Kidney (tissue), 14 donors: ENCODE measurements around the gene RHEB. TPM values are rescaled to one million over a fixed set of nuclear protein-coding genes. Genes with fewer than 3 reads are reported as not detected.

ENCODE experiments used
- DNase-seq, 5 donors: peaks; one replicate each; pipeline ENCODE4 v3.0.0-alpha.2; 2013 to 2020
- FAIRE-seq: peaks from 2 replicates; lab custom pipeline; 2012; peaks lifted over from hg19 to GRCh38; lab: Jason Lieb, UNC
- H3K27ac ChIP-seq, 2 donors: one replicate each; pipeline ENCODE4 v1.7.0; 2013; ENCODE audit warnings: low read depth in 2 of 2, low read length in 2 of 2, inconsistent platforms in 1 of 2
- H3K27me3 ChIP-seq: one replicate; pipeline ENCODE4 v1.7.1; 2013; ENCODE audit warnings: low read length, inconsistent platforms; ENCODE audit not compliant: control insufficient read depth, insufficient read depth
- H3K36me3 ChIP-seq, 3 donors: one replicate each; pipeline versions ENCODE4 v1.7.0 to v1.7.1; 2013; ENCODE audit warnings: low read length in 3 of 3, control low read depth in 1 of 3, inconsistent platforms in 1 of 3; ENCODE audit not compliant: insufficient read depth in 3 of 3, control insufficient read depth in 2 of 3
- H3K4me1 ChIP-seq, 3 donors: one replicate each; pipeline versions ENCODE4 v1.7.0 to v1.7.1; 2013; ENCODE audit warnings: low read length in 3 of 3, inconsistent platforms in 1 of 3, low read depth in 1 of 3; ENCODE audit not compliant: control insufficient read depth in 2 of 3, insufficient read depth in 2 of 3
- H3K4me3 ChIP-seq, 3 donors: one replicate each; pipeline versions ENCODE4 v1.7.0 to v1.8.1; 2013; ENCODE audit warnings: low read length in 3 of 3, control low read depth in 1 of 3, inconsistent platforms in 1 of 3
- H3K9ac ChIP-seq, 3 donors: one replicate each; pipeline versions ENCODE4 v1.7.0 to v1.7.1; 2013; ENCODE audit warnings: low read length in 3 of 3, control low read depth in 1 of 3, inconsistent platforms in 1 of 3
- H3K9me3 ChIP-seq, 3 donors: one replicate each; pipeline versions ENCODE4 v1.7.0 to v1.7.1; 2013; ENCODE audit warnings: low read length in 3 of 3, control low read depth in 1 of 3, inconsistent platforms in 1 of 3; ENCODE audit not compliant: control insufficient read depth in 2 of 3, insufficient read depth in 1 of 3
- CTCF ChIP-seq: IDR thresholded peaks from 3 replicates; pipeline ENCODE4 v1.5.1; 2012; ENCODE audit warnings: mild to moderate bottlenecking, moderate library complexity, borderline replicate concordance; ENCODE audit not compliant: insufficient read depth; ENCODE audit errors: extremely low read depth
- intact Hi-C: fragments of 100-400 bp; cut with DNase I; formaldehyde crosslinking; loops from one replicate; pipeline ENCODE4 v1.11.1; 2022
- polyA plus RNA-seq: library from polyadenylated mRNA; stranded (reverse); fragments of 350-450 nt; fragmentation: Illumina TruSeq; extraction: RNeasy Lipid Tissue Mini Kit (QIAGEN cat#74804); gene quantifications from one replicate; pipeline ENCODE4 v1.2.3, GENCODE V29; 2014; ENCODE audit warnings: low read depth, low replicate concordance; ENCODE audit not compliant: insufficient read depth
- total RNA-seq: library from RNA; stranded (reverse); fragmentation: NEBNext Ultra II Directional; extraction: Animal tissue kit (Norgen Biotek cat#: 25700); gene quantifications from one replicate; pipeline ENCODE4 v1.2.1, GENCODE V29; 2021
- donor health status: control.
- donor health status: control.
- donor health status: control.
- donor health status: control.
- donor health status: control.
- donor health status: DM: yes; HTN: yes; CAD: no.
- donor health status: Normal renal cell carcinoma (clear cell type).

RHEB gene
- total and polyA plus RNA-seq, 2 donors from 2014 or later = 92.7 to 123 TPM

- H3K27me3 ChIP-seq = no peaks in the 10 kb centered on the region
- FAIRE-seq (peak; percentile 87), DNase-seq (no peak)
- H3K36me3 ChIP-seq = no peaks in the 10 kb centered on the region
- no peak overlapping the region for H3K4me3 ChIP-seq
- H3K4me1 ChIP-seq = peaks cover 0 to 3% (median 0%) of the 10 kb centered on the region in 3 donors
- no peak overlapping the region for H3K27ac ChIP-seq
- intact Hi-C loops = no loop called here
- no peaks in the 10 kb centered on the region for H3K9me3 ChIP-seq
- no peak overlapping the region for H3K9ac ChIP-seq
- TF ChIP-seq CTCF = no peak
These were observed 14.9 kb downstream of the RHEB start for GRCh38 chr7:151504715-151505326.

DNA sequence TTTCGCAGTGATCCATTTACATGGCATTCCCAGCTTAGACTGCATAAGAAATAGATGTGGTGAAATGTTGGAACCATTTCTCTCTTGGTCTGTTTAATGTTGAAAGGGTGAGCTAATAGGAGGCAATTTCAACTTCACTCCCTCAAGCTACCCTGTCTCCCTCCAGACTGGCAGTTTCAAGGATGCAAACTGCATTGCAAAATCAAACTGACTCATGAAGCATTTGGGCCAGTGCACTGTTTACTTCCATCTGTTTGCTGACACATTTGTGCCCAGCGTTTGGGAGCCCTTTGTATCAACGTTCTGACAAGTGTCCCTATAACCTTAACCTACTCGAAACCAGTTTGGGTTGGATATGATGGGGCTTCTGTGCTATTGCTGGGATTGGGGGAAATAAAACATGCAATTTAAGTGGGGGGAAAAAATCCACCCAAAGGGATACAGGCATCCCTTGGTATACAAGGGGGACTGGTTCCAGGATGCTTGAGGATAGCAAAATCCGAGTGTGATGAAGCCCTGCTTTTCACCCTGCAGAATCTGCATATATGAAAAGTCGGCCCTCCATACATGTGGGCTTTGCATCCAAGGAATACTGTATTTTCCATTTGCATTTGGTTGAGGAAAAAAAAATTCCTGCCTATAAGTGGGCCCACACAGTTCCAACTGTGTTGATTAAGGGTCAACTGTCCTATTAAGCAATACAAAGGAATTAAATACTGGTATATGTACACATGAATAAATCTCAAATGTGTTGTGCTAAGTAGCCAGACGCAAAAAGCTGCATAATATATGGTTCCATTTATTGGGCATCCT, 15.6 kb downstream of the RHEB start:
- intact Hi-C loops = no loop called here
- H3K9me3 ChIP-seq = no peaks in the 10 kb centered on the region
- no peaks in the 10 kb centered on the region for H3K27me3 ChIP-seq
- FAIRE-seq (no peak), DNase-seq (no peak)
- no peak for TF ChIP-seq CTCF
- H3K36me3 ChIP-seq = no peaks in the 10 kb centered on the region
- H3K4me1 ChIP-seq = peaks cover 0 to 2% (median 0%) of the 10 kb centered on the region in 3 donors
- H3K4me3 ChIP-seq = no peak overlapping the region
- H3K27ac ChIP-seq = no peak overlapping the region
- H3K9ac ChIP-seq = no peak overlapping the region

- Histone ChIP-seq H3K9ac (no peak overlapping the region), H3K9me3 (no peaks in the 10 kb centered on the region), H3K36me3 (no peaks in the 10 kb centered on the region), H3K4me1 (peaks cover 0 to 5% (median 0%) of the 10 kb centered on the region in 3 donors), H3K27ac (no peak overlapping the region), H3K4me3 (no peak overlapping the region), H3K27me3 (no peaks in the 10 kb centered on the region)
- DNase-seq (no peak), FAIRE-seq (no peak)
- TF ChIP-seq CTCF = no peak
- intact Hi-C loops = no loop called here
These were observed 18.0 kb downstream of the RHEB start for GRCh38 chr7:151501676-151502075.
